ENCODE measurements around the gene SPI1.
"Not testable (repeated sequence)": the region's sequence is repeated elsewhere in the genome, so short reads cannot be mapped to it uniquely, and the experiment has no call there.

SPI1 gene

GRCh38 chr11:47316501-47316900, 61.8 kb downstream of the SPI1 start:
- DNase-seq = not testable (repeated sequence)

- no peak for DNase-seq
Measured at GRCh38 chr11:47314992-47315391, 63.4 kb downstream of the SPI1 start.

- no peak for DNase-seq
Measured at GRCh38 chr11:47308050-47308823, 70.1 kb downstream of the SPI1 start.

- no peak for DNase-seq
Measured at GRCh38 chr11:47306484-47306844, 71.9 kb downstream of the SPI1 start.

GRCh38 chr11:47305734-47306483, 72.4 kb downstream of the SPI1 start:
- no peak for DNase-seq

All from left hindlimb (tissue), 1 donor.